IMR-90 (cell line): ENCODE measurements around the gene OSBPL1A.

Experiments
- MAZ ChIP-seq: IDR thresholded peaks from 2 replicates; pipeline ENCODE4 v1.6.1; 2012; ENCODE audit warnings: low read depth, mild to moderate bottlenecking, low read length, improper control_type of control experiment, moderate library complexity, borderline replicate concordance
- POLR2A ChIP-seq: IDR thresholded peaks from 2 replicates; pipeline ENCODE4 v1.6.1; 2012; ENCODE audit warnings: mild to moderate bottlenecking, low read depth, low read length
- TF ChIP-seq, protein P1 (sequence below): conservative IDR thresholded peaks from 2 replicates; pipeline ENCODE4 v1.5.1; 2012; ENCODE audit warnings: mild to moderate bottlenecking, low read depth, low read length, improper control_type of control experiment

DNA sequence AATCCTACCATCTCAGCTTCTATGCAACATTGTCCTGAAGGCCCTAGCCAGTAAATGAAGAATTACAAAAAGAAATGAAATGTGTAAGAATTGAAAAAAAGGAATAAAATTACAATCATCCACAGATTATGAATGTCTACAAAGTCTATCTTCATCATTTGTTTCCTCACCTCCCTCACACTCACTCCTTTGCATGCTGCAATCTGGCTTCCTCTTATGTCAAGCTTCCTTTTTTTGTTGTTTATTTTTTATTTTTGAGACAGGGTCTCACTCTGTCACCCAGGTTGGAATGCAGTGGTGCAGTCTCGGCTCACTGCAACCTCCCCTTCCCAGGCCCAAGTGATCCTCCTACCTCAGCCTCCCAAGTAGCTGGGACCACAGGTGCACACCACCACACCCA, 129.7 kb downstream of the OSBPL1A start:
- TF ChIP-seq POLR2A: no peak
- no peak for TF ChIP-seq MAZ
- TF ChIP-seq, protein P1, sequence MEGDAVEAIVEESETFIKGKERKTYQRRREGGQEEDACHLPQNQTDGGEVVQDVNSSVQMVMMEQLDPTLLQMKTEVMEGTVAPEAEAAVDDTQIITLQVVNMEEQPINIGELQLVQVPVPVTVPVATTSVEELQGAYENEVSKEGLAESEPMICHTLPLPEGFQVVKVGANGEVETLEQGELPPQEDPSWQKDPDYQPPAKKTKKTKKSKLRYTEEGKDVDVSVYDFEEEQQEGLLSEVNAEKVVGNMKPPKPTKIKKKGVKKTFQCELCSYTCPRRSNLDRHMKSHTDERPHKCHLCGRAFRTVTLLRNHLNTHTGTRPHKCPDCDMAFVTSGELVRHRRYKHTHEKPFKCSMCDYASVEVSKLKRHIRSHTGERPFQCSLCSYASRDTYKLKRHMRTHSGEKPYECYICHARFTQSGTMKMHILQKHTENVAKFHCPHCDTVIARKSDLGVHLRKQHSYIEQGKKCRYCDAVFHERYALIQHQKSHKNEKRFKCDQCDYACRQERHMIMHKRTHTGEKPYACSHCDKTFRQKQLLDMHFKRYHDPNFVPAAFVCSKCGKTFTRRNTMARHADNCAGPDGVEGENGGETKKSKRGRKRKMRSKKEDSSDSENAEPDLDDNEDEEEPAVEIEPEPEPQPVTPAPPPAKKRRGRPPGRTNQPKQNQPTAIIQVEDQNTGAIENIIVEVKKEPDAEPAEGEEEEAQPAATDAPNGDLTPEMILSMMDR: no peak
